ENCODE data around the gene PAWR.
"Not testable (repeated sequence)": the region's sequence is repeated elsewhere in the genome, so short reads cannot be mapped to it uniquely, and the experiment has no call there.

The PAWR gene

DNA sequence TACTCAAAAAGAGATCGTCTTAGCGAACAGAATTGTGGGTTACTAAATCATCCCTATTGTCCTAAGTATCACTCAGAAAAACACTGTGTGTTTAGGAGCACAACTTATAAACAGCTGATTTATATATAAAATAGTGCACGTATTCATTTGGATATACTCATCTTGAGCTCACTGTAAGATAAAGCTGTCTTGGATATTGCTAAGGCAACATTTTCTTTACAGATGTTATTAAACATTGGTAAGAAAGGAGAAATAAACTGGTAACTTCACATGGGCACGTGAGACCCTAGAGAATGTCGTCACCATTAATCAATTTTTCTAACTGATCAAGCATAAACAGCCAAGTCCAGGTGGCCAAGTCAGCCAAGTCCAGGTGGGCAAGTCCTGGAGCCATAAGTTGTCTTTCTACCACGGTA is 1.7 kb downstream of the PAWR start:
- Histone ChIP-seq H3K27ac (no peak overlapping the region), H3K27me3 (ENCODE audit: insufficient read depth, low read depth, severe bottlenecking) (no peaks in the 10 kb centered on the region), H3K4me3 (ENCODE audit: low read depth, low read length) (peak overlapping the region; percentile 96), H3K9me3 (ENCODE audit: severe bottlenecking) (no peaks in the 10 kb centered on the region), H3K36me3 (peaks cover 7% of the 10 kb centered on the region)
- DNase-seq: no peak
- no peak for TF ChIP-seq CTCF (IDR thresholded peaks at IDR 0.05; ENCODE audit: low read depth, low read length)

- DNase-seq: no peak
- H3K36me3 ChIP-seq: peaks cover 7% of the 10 kb centered on the region
- TF ChIP-seq CTCF (IDR thresholded peaks at IDR 0.05; ENCODE audit: low read depth, low read length): no peak
- H3K27me3 ChIP-seq (ENCODE audit: insufficient read depth, low read depth, severe bottlenecking): no peaks in the 10 kb centered on the region
- peak overlapping the region; percentile 96; the same call in 1 of the 2 replicates for H3K4me3 ChIP-seq (ENCODE audit: low read depth, low read length)
- H3K27ac ChIP-seq: no peak overlapping the region
- H3K9me3 ChIP-seq (ENCODE audit: severe bottlenecking): no peaks in the 10 kb centered on the region
Observed at GRCh38 chr12:79688376-79689060, 2.2 kb downstream of the PAWR start.

DNA sequence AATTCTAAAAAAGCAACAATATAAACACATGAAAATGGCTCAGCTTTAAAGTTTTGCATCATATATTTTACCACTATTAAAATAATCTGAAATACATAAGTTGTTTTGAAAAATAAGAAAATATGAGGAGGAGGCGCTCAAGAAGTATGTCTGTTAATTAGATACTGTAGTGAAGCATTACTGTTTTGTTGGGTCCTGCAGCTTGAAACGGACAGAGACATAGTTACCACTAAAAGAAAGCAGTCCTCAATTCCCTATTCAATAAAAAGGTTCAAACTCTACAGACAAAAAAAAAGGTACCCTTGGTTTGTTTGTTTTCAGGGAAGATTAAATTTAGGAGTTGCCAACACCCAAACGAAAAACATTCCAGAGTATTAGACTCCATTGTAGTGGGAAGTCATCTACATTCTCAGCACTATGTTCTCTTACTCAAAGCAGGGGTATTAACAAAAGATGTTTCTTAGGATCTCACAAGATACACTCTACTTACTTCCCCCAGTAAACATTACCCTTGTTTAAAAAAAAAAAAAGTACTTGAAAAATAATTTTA is 3.0 kb downstream of the PAWR start:
- no peak for DNase-seq
- H3K4me3 ChIP-seq (ENCODE audit: low read depth, low read length): no peak overlapping the region
- peaks cover 7% of the 10 kb centered on the region for H3K36me3 ChIP-seq
- no peak overlapping the region for H3K27ac ChIP-seq
- no peaks in the 10 kb centered on the region for H3K27me3 ChIP-seq (ENCODE audit: insufficient read depth, low read depth, severe bottlenecking)
- no peak for TF ChIP-seq CTCF (IDR thresholded peaks at IDR 0.05; ENCODE audit: low read depth, low read length)
- no peaks in the 10 kb centered on the region for H3K9me3 ChIP-seq (ENCODE audit: severe bottlenecking)

DNA sequence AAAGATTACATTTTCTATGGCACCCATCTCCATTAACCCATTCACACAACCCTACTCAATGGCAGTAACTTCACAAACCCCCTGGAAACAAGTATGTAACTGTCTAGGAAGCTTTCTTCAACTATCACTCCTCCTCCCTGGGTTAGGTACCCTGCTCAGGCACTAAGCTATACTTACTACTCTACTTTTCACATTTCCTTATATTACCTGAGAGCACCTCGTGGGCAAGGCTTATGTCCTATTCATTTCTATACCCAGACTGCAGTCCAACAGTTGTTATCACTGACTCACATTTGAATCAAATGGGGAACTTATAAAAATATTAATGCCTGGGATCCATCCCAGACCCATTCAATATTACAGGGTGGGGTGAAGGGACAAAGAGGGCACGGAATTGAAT is 4.6 kb downstream of the PAWR start:
- Histone ChIP-seq H3K9me3 (ENCODE audit: severe bottlenecking) (no peaks in the 10 kb centered on the region), H3K36me3 (peaks cover 7% of the 10 kb centered on the region), H3K27me3 (ENCODE audit: insufficient read depth, low read depth, severe bottlenecking) (no peaks in the 10 kb centered on the region), H3K4me3 (ENCODE audit: low read depth, low read length) (no peak overlapping the region), H3K27ac (no peak overlapping the region; the same call in 1 of the 2 replicates)
- no peak for DNase-seq
- no peak for TF ChIP-seq CTCF (IDR thresholded peaks at IDR 0.05; ENCODE audit: low read depth, low read length)

- DNase-seq: no peak
- TF ChIP-seq CTCF (IDR thresholded peaks at IDR 0.05; ENCODE audit: low read depth, low read length): no peak
- Histone ChIP-seq H3K4me3 (ENCODE audit: low read depth, low read length) (no peak overlapping the region), H3K9me3 (ENCODE audit: severe bottlenecking) (no peaks in the 10 kb centered on the region), H3K36me3 (peaks cover 5% of the 10 kb centered on the region), H3K27me3 (ENCODE audit: insufficient read depth, low read depth, severe bottlenecking) (no peaks in the 10 kb centered on the region), H3K27ac (no peak overlapping the region)
Observed at GRCh38 chr12:79685068-79685467, 5.7 kb downstream of the PAWR start.

DNA sequence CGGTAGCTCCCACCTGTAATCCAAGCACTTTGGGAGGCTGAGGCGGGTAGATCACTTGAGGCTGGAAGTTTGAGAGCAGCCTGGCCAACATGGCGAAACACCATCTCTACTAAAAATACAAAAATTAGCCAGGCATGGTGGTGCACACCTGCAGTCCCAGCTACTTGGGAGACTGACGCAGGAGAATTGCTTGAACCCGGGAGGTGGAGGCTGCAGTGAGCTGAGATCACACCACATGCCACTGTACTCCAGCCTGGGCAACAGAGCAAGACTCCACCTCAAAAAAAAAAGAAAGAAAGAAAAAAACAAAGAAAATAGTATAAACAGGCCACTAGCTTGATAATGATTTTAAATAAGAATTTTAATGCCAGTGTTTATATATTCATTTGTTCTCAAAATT is 6.4 kb downstream of the PAWR start:
- H3K36me3 ChIP-seq; DNase-seq; H3K27me3 ChIP-seq (ENCODE audit: insufficient read depth, low read depth, severe bottlenecking); H3K9me3 ChIP-seq (ENCODE audit: severe bottlenecking); H3K27ac ChIP-seq; H3K4me3 ChIP-seq (ENCODE audit: low read depth, low read length): not testable (repeated sequence)
